ENCODE measurements around the gene SCNN1G.

SCNN1G gene

GRCh38 chr16:23215435-23215834, 32.9 kb downstream of the SCNN1G start:
- no peak overlapping the region for H3K4me3 ChIP-seq (ENCODE audit: low read length, poor library complexity, severe bottlenecking)
- no peaks in the 10 kb centered on the region for H3K36me3 ChIP-seq (ENCODE audit: insufficient read depth, low read length)
- no peak overlapping the region; the same call in 1 of the 2 replicates for H2AFZ ChIP-seq (ENCODE audit: low read length)
- no peaks in the 10 kb centered on the region for H3F3A ChIP-seq (ENCODE audit: low read depth)
- no peak overlapping the region for H3K4me2 ChIP-seq (ENCODE audit: low read depth, low read length, poor library complexity, severe bottlenecking)
- TF ChIP-seq CTCF (conservative IDR thresholded peaks at IDR 0.05; ENCODE audit: low read length) (no peak), EZH2phosphoT487 (IDR thresholded peaks at IDR 0.05; ENCODE audit: borderline replicate concordance) (no peak)
- H3K27me3 ChIP-seq (ENCODE audit: insufficient read depth, low read length, poor library complexity, severe bottlenecking) = no peaks in the 10 kb centered on the region
- H3K9me2 ChIP-seq (replicated peaks; ENCODE audit: low read depth, low read length) = no peaks in the 10 kb centered on the region
- no peaks in the 10 kb centered on the region for H3K9me3 ChIP-seq (ENCODE audit: insufficient read depth, low read depth, low read length)
- H4K20me1 ChIP-seq (ENCODE audit: insufficient read depth, low read length, poor library complexity, severe bottlenecking) = no peaks in the 10 kb centered on the region
- H3K9ac ChIP-seq (ENCODE audit: low read depth, low read length, poor library complexity, severe bottlenecking) = no peak overlapping the region
- no peaks in the 10 kb centered on the region for H3K79me2 ChIP-seq (ENCODE audit: insufficient read depth, low read length)
- H3K4me1 ChIP-seq (ENCODE audit: insufficient read depth, low read length, poor library complexity, severe bottlenecking) = no peaks in the 10 kb centered on the region

GRCh38 chr16:23216658-23217246, 34.2 kb downstream of the SCNN1G start:
- Histone ChIP-seq H3K4me1 (ENCODE audit: insufficient read depth, low read length, poor library complexity, severe bottlenecking) (no peaks in the 10 kb centered on the region), H3K9me2 (replicated peaks; ENCODE audit: low read depth, low read length) (no peaks in the 10 kb centered on the region), H3K79me2 (ENCODE audit: insufficient read depth, low read length) (no peaks in the 10 kb centered on the region), H3K9me3 (ENCODE audit: insufficient read depth, low read depth, low read length) (no peaks in the 10 kb centered on the region), H3K27me3 (ENCODE audit: insufficient read depth, low read length, poor library complexity, severe bottlenecking) (no peaks in the 10 kb centered on the region), H4K20me1 (ENCODE audit: insufficient read depth, low read length, poor library complexity, severe bottlenecking) (no peaks in the 10 kb centered on the region), H3K4me3 (ENCODE audit: low read length, poor library complexity, severe bottlenecking) (no peak overlapping the region), H3K9ac (ENCODE audit: low read depth, low read length, poor library complexity, severe bottlenecking) (no peak overlapping the region), H3K4me2 (ENCODE audit: low read depth, low read length, poor library complexity, severe bottlenecking) (no peak overlapping the region), H3K36me3 (ENCODE audit: insufficient read depth, low read length) (no peaks in the 10 kb centered on the region), H3F3A (ENCODE audit: low read depth) (no peaks in the 10 kb centered on the region), H2AFZ (ENCODE audit: low read length) (no peak overlapping the region)
- TF ChIP-seq CTCF (conservative IDR thresholded peaks at IDR 0.05; ENCODE audit: low read length) (no peak), EZH2phosphoT487 (IDR thresholded peaks at IDR 0.05; ENCODE audit: borderline replicate concordance) (no peak)

GRCh38 chr16:23217646-23218045, 35.1 kb downstream of the SCNN1G start:
- H2AFZ ChIP-seq (ENCODE audit: low read length) = no peak overlapping the region
- no peaks in the 10 kb centered on the region for H3K9me2 ChIP-seq (replicated peaks; ENCODE audit: low read depth, low read length)
- no peaks in the 10 kb centered on the region for H3K36me3 ChIP-seq (ENCODE audit: insufficient read depth, low read length)
- TF ChIP-seq EZH2phosphoT487 (IDR thresholded peaks at IDR 0.05; ENCODE audit: borderline replicate concordance) (no peak), CTCF (conservative IDR thresholded peaks at IDR 0.05; ENCODE audit: low read length) (no peak)
- H3K27me3 ChIP-seq (ENCODE audit: insufficient read depth, low read length, poor library complexity, severe bottlenecking) = no peaks in the 10 kb centered on the region
- no peaks in the 10 kb centered on the region for H3K79me2 ChIP-seq (ENCODE audit: insufficient read depth, low read length)
- H3K9me3 ChIP-seq (ENCODE audit: insufficient read depth, low read depth, low read length) = no peaks in the 10 kb centered on the region
- H3K4me2 ChIP-seq (ENCODE audit: low read depth, low read length, poor library complexity, severe bottlenecking) = no peak overlapping the region
- H3K9ac ChIP-seq (ENCODE audit: low read depth, low read length, poor library complexity, severe bottlenecking) = no peak overlapping the region
- H4K20me1 ChIP-seq (ENCODE audit: insufficient read depth, low read length, poor library complexity, severe bottlenecking) = no peaks in the 10 kb centered on the region
- no peak overlapping the region for H3K4me3 ChIP-seq (ENCODE audit: low read length, poor library complexity, severe bottlenecking)
- no peaks in the 10 kb centered on the region for H3K4me1 ChIP-seq (ENCODE audit: insufficient read depth, low read length, poor library complexity, severe bottlenecking)
- H3F3A ChIP-seq (ENCODE audit: low read depth) = no peaks in the 10 kb centered on the region

All from Loucy (cell line).